Panc1 (cell line): ENCODE measurements around the gene TBXAS1. TPM values are rescaled to one million over a fixed set of nuclear protein-coding genes. Genes with fewer than 3 reads are reported as not detected.

Experiments used
- ATAC-seq: fragments of 200-7000 bp; cut with Tn5 transposase; 2 replicates; pipeline ENCODE4 v1.9.1; 2020; ENCODE audit warnings: mild to moderate bottlenecking, moderate library complexity
- BruUV-seq: library from RNA; stranded (reverse); fragments of 400-500 nt; replicated peaks from 2 replicates; lab custom pipeline; 2021; lab: Mats Ljungman, UMichigan
- CTCF ChIA-PET: fragments of 300-600 bp; sonication (Branson Sonifier 250); formaldehyde crosslinking; loops from one replicate; lab custom pipeline; 2022; ENCODE audit warnings: antibody characterized with exemption; lab: Charles Lee
- POLR2A ChIA-PET: fragments of 300-600 bp; sonication (Branson Sonifier 250); formaldehyde crosslinking; loops from one replicate; lab custom pipeline; 2022; ENCODE audit warnings: antibody characterized with exemption; lab: Charles Lee
- DNase-seq: peaks from one replicate; pipeline ENCODE4 v3.0.0-alpha.2; 2010; ENCODE audit warnings: low read depth, low spot score
- H3K27ac ChIP-seq: 2 replicates; pipeline ENCODE4 v1.5.1; 2011; ENCODE audit warnings: mild to moderate bottlenecking, low read length, inconsistent platforms
- H3K27me3 ChIP-seq: fragments of 200-500 bp; sonication (Bioruptor generic); 2 replicates; pipeline ENCODE4 v1.6.0; 2014; ENCODE audit warnings: low read length, inconsistent platforms; ENCODE audit not compliant: control insufficient read depth, insufficient read depth
- H3K36me3 ChIP-seq: fragments of 200-500 bp; sonication (Bioruptor generic); 2 replicates; pipeline ENCODE4 v1.5.1; 2014; ENCODE audit warnings: inconsistent platforms, mild to moderate bottlenecking, low read length, moderate library complexity; ENCODE audit not compliant: control insufficient read depth, insufficient read depth
- H3K4me1 ChIP-seq: 2 replicates; pipeline ENCODE4 v1.5.1; 2011; ENCODE audit warnings: inconsistent platforms, mild to moderate bottlenecking, low read length, moderate library complexity; ENCODE audit not compliant: control insufficient read depth, insufficient read depth
- H3K4me3 ChIP-seq, 2 experiments: 2 replicates each; pipeline ENCODE4 v1.5.1; 2011 to 2012; ENCODE audit warnings: low read depth in 2 of 2, low read length in 2 of 2, mild to moderate bottlenecking in 2 of 2, inconsistent platforms in 1 of 2, moderate library complexity in 1 of 2
- H3K9me3 ChIP-seq: fragments of 200-500 bp; sonication (Bioruptor generic); 2 replicates; pipeline ENCODE4 v1.5.1; 2014; ENCODE audit warnings: low read depth, mild to moderate bottlenecking, inconsistent platforms, low read length, moderate library complexity; ENCODE audit not compliant: control insufficient read depth, insufficient read depth
- POLR2AphosphoS5 ChIP-seq: IDR thresholded peaks from 2 replicates; pipeline ENCODE4 v1.6.1; 2012; ENCODE audit warnings: mild to moderate bottlenecking, low read depth, low read length, moderate library complexity
- SIN3A ChIP-seq: IDR thresholded peaks from 2 replicates; pipeline ENCODE4 v1.6.1; 2012; ENCODE audit warnings: low read depth, mild to moderate bottlenecking, low read length, moderate library complexity, borderline replicate concordance; ENCODE audit not compliant: insufficient read depth
- TCF7L2 ChIP-seq: IDR thresholded peaks from 2 replicates; pipeline ENCODE4 v1.6.1; 2011; ENCODE audit warnings: mild to moderate bottlenecking, low read depth, low read length, inconsistent platforms
- in situ Hi-C: cut with HindIII; loops from 2 replicates; pipeline ENCODE4 v1.10.0; 2016; ENCODE audit warnings: low sequenced_read_pairs, low pct_unique_long_range_greater_than_20kb
- intact Hi-C: fragments of 100-400 bp; cut with micrococcal nuclease; formaldehyde crosslinking; loops from one replicate; pipeline ENCODE4 v1.10.0; 2022; ENCODE audit not compliant: unreplicated experiment
- total RNA-seq: library from RNA; stranded (reverse); gene quantifications from one replicate; pipeline ENCODE4 v1.2.1, GENCODE V29; 2021; ENCODE audit not compliant: unreplicated experiment
- TF ChIP-seq, protein P1 (sequence below), 2 experiments: IDR thresholded peaks; 2 replicates each; pipeline ENCODE4 v1.6.1; 2011 to 2012; ENCODE audit warnings: low read depth in 2 of 2, control low read depth in 1 of 2, low read length in 1 of 2, mild to moderate bottlenecking in 1 of 2, moderate library complexity in 1 of 2; ENCODE audit not compliant: insufficient read depth in 1 of 2
- TF ChIP-seq, protein P2 (sequence below): fragments of 450-650 bp; IDR thresholded peaks from 2 replicates; pipeline ENCODE4 v1.5.1; 2017; ENCODE audit warnings: mild to moderate bottlenecking

The TBXAS1 gene
- total RNA-seq, 1 experiment from 2014 or later = 4.4 TPM

DNA sequence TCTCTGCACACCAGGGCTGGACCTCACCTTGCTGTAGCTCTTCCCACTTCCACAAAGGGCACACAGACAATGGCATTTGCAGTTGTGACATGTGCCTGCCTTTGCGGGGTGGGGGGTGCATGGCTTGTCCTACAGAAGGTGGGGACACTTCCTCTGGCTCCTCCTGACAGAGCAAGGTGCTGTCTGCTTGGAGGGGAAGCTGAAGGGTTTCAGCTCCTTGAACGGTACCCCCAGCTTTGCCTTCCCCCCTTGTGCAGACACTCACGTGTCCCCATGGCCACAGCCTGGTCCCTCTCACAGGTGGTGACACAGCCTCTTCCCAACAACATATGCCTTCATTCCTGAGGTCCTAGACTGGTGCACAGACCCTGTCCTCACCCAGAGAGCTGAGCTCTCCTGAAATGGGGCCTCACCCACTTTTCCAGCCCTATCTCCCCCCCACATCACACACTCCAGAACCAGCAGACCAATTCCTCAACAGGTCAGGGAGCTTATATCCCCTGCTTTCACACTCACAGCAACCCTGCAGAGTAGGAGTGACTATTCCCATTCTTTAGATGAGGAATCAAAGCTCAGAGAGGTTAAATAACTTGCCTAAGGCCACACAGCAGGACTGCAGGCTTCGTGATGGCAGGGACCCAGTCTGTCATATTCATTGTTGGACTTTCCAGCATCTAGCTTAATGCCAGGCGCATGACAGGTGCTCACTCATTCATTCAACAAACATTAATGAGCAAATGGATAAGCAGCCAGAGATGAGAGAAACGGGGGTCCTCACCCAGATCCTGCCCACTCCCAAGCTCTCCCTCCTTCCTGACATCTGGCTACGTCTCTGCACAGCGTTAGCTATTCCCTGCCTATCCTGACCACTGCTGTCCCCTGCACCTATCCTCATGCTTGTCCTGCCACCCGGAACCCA lies 189.3 kb downstream of the TBXAS1 start:
- Histone ChIP-seq H3K9me3 (no peaks in the 10 kb centered on the region), H3K27ac (no peak overlapping the region), H3K27me3 (no peaks in the 10 kb centered on the region), H3K4me3 (no peak overlapping the region), H3K4me1 (no peaks in the 10 kb centered on the region), H3K36me3 (no peaks in the 10 kb centered on the region)
- TF ChIP-seq, protein P1, sequence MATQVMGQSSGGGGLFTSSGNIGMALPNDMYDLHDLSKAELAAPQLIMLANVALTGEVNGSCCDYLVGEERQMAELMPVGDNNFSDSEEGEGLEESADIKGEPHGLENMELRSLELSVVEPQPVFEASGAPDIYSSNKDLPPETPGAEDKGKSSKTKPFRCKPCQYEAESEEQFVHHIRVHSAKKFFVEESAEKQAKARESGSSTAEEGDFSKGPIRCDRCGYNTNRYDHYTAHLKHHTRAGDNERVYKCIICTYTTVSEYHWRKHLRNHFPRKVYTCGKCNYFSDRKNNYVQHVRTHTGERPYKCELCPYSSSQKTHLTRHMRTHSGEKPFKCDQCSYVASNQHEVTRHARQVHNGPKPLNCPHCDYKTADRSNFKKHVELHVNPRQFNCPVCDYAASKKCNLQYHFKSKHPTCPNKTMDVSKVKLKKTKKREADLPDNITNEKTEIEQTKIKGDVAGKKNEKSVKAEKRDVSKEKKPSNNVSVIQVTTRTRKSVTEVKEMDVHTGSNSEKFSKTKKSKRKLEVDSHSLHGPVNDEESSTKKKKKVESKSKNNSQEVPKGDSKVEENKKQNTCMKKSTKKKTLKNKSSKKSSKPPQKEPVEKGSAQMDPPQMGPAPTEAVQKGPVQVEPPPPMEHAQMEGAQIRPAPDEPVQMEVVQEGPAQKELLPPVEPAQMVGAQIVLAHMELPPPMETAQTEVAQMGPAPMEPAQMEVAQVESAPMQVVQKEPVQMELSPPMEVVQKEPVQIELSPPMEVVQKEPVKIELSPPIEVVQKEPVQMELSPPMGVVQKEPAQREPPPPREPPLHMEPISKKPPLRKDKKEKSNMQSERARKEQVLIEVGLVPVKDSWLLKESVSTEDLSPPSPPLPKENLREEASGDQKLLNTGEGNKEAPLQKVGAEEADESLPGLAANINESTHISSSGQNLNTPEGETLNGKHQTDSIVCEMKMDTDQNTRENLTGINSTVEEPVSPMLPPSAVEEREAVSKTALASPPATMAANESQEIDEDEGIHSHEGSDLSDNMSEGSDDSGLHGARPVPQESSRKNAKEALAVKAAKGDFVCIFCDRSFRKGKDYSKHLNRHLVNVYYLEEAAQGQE (IDR thresholded peaks at IDR 0.05; ENCODE audit: insufficient read depth in 1 of 2, low read depth in 2 of 2, low read length in 1 of 2) = no peak
- TF ChIP-seq TCF7L2 = no peak
- TF ChIP-seq, protein P2, sequence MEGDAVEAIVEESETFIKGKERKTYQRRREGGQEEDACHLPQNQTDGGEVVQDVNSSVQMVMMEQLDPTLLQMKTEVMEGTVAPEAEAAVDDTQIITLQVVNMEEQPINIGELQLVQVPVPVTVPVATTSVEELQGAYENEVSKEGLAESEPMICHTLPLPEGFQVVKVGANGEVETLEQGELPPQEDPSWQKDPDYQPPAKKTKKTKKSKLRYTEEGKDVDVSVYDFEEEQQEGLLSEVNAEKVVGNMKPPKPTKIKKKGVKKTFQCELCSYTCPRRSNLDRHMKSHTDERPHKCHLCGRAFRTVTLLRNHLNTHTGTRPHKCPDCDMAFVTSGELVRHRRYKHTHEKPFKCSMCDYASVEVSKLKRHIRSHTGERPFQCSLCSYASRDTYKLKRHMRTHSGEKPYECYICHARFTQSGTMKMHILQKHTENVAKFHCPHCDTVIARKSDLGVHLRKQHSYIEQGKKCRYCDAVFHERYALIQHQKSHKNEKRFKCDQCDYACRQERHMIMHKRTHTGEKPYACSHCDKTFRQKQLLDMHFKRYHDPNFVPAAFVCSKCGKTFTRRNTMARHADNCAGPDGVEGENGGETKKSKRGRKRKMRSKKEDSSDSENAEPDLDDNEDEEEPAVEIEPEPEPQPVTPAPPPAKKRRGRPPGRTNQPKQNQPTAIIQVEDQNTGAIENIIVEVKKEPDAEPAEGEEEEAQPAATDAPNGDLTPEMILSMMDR = no peak
- TF ChIP-seq SIN3A = no peak
- no peak for TF ChIP-seq POLR2AphosphoS5
- ATAC-seq (no peak), DNase-seq (no peak)
- no TSS peak for BruUV-seq
- intact Hi-C loops = no loop called here
- CTCF ChIA-PET = no interaction called here
- in situ Hi-C loops = no loop called here
- POLR2A ChIA-PET = interaction anchor here (0.5 to 0.6 kb wide), 2 partner anchors 372 to 1092 kb away, joined by 3 to 6 read pairs; no protein-coding TSS in a partner anchor

DNA sequence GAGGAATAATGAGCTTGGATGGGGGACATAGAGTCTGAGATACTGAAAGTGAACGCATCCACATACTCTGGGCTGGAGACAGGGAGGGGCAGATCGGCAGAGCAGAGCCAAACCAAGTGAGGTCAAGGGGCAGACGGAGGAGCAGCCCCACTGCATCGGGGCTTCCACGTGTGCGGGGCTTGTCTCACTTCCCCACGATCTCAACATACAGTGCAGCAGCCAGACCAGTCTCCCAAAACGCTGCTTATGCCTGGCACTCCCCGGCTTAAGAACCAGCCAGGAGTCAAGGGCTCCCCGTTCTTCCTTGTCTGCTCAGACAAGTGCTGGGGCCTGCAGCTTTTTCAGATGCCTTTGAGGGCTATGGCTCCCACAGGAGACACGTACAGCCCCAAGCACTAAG lies 190.1 kb downstream of the TBXAS1 start:
- ChIA-PET POLR2A (interaction anchor here (0.5 kb wide), 1 partner anchor 373 kb away, joined by 6 read pairs; no protein-coding TSS in a partner anchor), CTCF (no interaction called here)
- Histone ChIP-seq H3K27ac (no peak overlapping the region), H3K27me3 (no peaks in the 10 kb centered on the region), H3K9me3 (no peaks in the 10 kb centered on the region), H3K4me3 (no peak overlapping the region), H3K4me1 (no peaks in the 10 kb centered on the region), H3K36me3 (no peaks in the 10 kb centered on the region)
- ATAC-seq (no peak), DNase-seq (no peak)
- intact Hi-C loops (no loop called here), in situ Hi-C loops (no loop called here)
- BruUV-seq = no TSS peak
- TF ChIP-seq POLR2AphosphoS5 = no peak
- TF ChIP-seq SIN3A = no peak
- TF ChIP-seq TCF7L2 = no peak
- TF ChIP-seq, protein P1 (IDR thresholded peaks at IDR 0.05; ENCODE audit: insufficient read depth in 1 of 2, low read depth in 2 of 2, low read length in 1 of 2) = no peak
